Measurements from ENCODE around the gene ARHGAP44. TPM values are rescaled to one million over a fixed set of nuclear protein-coding genes. Genes with fewer than 3 reads are reported as not detected.

ARHGAP44 gene
- polyA plus RNA-seq, 1 donor (not counting 4 experiments of a cell fraction or from before 2014, with no cell fraction given): 2.2 TPM

- Histone ChIP-seq H2AFZ (ENCODE audit: control insufficient read depth, low read length) (no peak overlapping the region), H3K4me3 (ENCODE audit: control insufficient read depth in 2 of 3, extremely low read depth in 1 of 3, insufficient read depth in 2 of 3, low read depth in 1 of 3, low read length in 3 of 3) (no peak overlapping the region), H3K36me3 (ENCODE audit: control insufficient read depth in 2 of 2, extremely low read depth in 1 of 2, insufficient read depth in 2 of 2, low read length in 2 of 2) (no peaks in the 10 kb centered on the region), H3K4me2 (ENCODE audit: control insufficient read depth, extremely low read depth, insufficient read depth, low read depth, low read length) (no peak overlapping the region), H3K27me3 (ENCODE audit: control insufficient read depth, extremely low read depth, insufficient read depth, low read length) (no peaks in the 10 kb centered on the region), H3K9me1 (ENCODE audit: control insufficient read depth, extremely low read depth, insufficient read depth, low read length) (no peaks in the 10 kb centered on the region), H3K4me1 (ENCODE audit: control insufficient read depth, extremely low read depth, insufficient read depth, low read length) (no peaks in the 10 kb centered on the region), H3K79me2 (ENCODE audit: control insufficient read depth, insufficient read depth, low read length) (no peaks in the 10 kb centered on the region), H4K20me1 (ENCODE audit: control insufficient read depth, extremely low read depth, insufficient read depth, low read length) (no peaks in the 10 kb centered on the region), H3K9me3 (ENCODE audit: control insufficient read depth, low read depth, low read length) (no peaks in the 10 kb centered on the region), H3K9ac (ENCODE audit: control insufficient read depth, extremely low read depth, insufficient read depth, low read length) (no peak overlapping the region), H3K27ac (ENCODE audit: control insufficient read depth, insufficient read depth, low read length) (no peak overlapping the region)
- FAIRE-seq (no peak), DNase-seq (ENCODE audit: low read depth, low spot score) (no peak)
- dilution Hi-C loops (cut with MboI; ENCODE audit: extremely low pct_ligation_motif_present, low sequenced_read_pairs): no loop called here
- TF ChIP-seq CTCF (optimal IDR thresholded peaks at IDR 0.05 in 1 of 3, IDR thresholded peaks at IDR 0.05 in 1 of 3, conservative IDR thresholded peaks at IDR 0.05 in 1 of 3; ENCODE audit: extremely low read depth in 1 of 3, insufficient read depth in 2 of 3, low read length in 3 of 3): peak; percentile 16 to 43 (median 32)
- TF ChIP-seq EZH2 (IDR thresholded peaks at IDR 0.05; ENCODE audit: low read length): no peak
These were observed 139.4 kb downstream of the ARHGAP44 start for GRCh38 chr17:12928736-12929135.

- DNase-seq (ENCODE audit: low read depth, low spot score): no peak
- no peaks in the 10 kb centered on the region for H3K27me3 ChIP-seq (ENCODE audit: control insufficient read depth, extremely low read depth, insufficient read depth, low read length)
- dilution Hi-C loops (cut with MboI; ENCODE audit: extremely low pct_ligation_motif_present, low sequenced_read_pairs): no loop called here
- H3K4me3 ChIP-seq (ENCODE audit: control insufficient read depth in 2 of 3, extremely low read depth in 1 of 3, insufficient read depth in 2 of 3, low read depth in 1 of 3, low read length in 3 of 3): no peak overlapping the region
- H3K9me3 ChIP-seq (ENCODE audit: control insufficient read depth, low read depth, low read length): no peaks in the 10 kb centered on the region
- no peaks in the 10 kb centered on the region for H3K9me1 ChIP-seq (ENCODE audit: control insufficient read depth, extremely low read depth, insufficient read depth, low read length)
- no peak overlapping the region for H3K9ac ChIP-seq (ENCODE audit: control insufficient read depth, extremely low read depth, insufficient read depth, low read length)
- TF ChIP-seq CTCF (optimal IDR thresholded peaks at IDR 0.05 in 1 of 3, IDR thresholded peaks at IDR 0.05 in 1 of 3, conservative IDR thresholded peaks at IDR 0.05 in 1 of 3; ENCODE audit: extremely low read depth in 1 of 3, insufficient read depth in 2 of 3, low read length in 3 of 3) (no peak), EZH2 (IDR thresholded peaks at IDR 0.05; ENCODE audit: low read length) (no peak)
- H4K20me1 ChIP-seq (ENCODE audit: control insufficient read depth, extremely low read depth, insufficient read depth, low read length): no peaks in the 10 kb centered on the region
- H3K36me3 ChIP-seq (ENCODE audit: control insufficient read depth in 2 of 2, extremely low read depth in 1 of 2, insufficient read depth in 2 of 2, low read length in 2 of 2): no peaks in the 10 kb centered on the region
- no peaks in the 10 kb centered on the region for H3K4me1 ChIP-seq (ENCODE audit: control insufficient read depth, extremely low read depth, insufficient read depth, low read length)
- FAIRE-seq: no peak
- H2AFZ ChIP-seq (ENCODE audit: control insufficient read depth, low read length): no peak overlapping the region
- H3K79me2 ChIP-seq (ENCODE audit: control insufficient read depth, insufficient read depth, low read length): no peaks in the 10 kb centered on the region
- no peak overlapping the region for H3K27ac ChIP-seq (ENCODE audit: control insufficient read depth, insufficient read depth, low read length)
- no peak overlapping the region for H3K4me2 ChIP-seq (ENCODE audit: control insufficient read depth, extremely low read depth, insufficient read depth, low read depth, low read length)
These were observed 147.2 kb downstream of the ARHGAP44 start for GRCh38 chr17:12936501-12936900.
